Measurements from ENCODE around the gene TXN.

- TF ChIP-seq, protein P1, sequence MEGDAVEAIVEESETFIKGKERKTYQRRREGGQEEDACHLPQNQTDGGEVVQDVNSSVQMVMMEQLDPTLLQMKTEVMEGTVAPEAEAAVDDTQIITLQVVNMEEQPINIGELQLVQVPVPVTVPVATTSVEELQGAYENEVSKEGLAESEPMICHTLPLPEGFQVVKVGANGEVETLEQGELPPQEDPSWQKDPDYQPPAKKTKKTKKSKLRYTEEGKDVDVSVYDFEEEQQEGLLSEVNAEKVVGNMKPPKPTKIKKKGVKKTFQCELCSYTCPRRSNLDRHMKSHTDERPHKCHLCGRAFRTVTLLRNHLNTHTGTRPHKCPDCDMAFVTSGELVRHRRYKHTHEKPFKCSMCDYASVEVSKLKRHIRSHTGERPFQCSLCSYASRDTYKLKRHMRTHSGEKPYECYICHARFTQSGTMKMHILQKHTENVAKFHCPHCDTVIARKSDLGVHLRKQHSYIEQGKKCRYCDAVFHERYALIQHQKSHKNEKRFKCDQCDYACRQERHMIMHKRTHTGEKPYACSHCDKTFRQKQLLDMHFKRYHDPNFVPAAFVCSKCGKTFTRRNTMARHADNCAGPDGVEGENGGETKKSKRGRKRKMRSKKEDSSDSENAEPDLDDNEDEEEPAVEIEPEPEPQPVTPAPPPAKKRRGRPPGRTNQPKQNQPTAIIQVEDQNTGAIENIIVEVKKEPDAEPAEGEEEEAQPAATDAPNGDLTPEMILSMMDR (IDR thresholded peaks at IDR 0.05 in 4 of 5, conservative IDR thresholded peaks at IDR 0.05 in 1 of 5) = no peak
- no peak for TF ChIP-seq POLR2A (IDR thresholded peaks at IDR 0.05)
Measured at GRCh38 chr9:110260911-110261310, 4.6 kb upstream of the TXN start.

Data from gastrocnemius medialis (tissue), 4 donors.